GM12878 (cell line): ENCODE data around the gene ADGRF1. TPM values are rescaled to one million over a fixed set of nuclear protein-coding genes. Genes with fewer than 3 reads are reported as not detected.

ENCODE experiments used
- ATAC-seq: fragments of 200-7000 bp; cut with Tn5 transposase; 3 replicates; pipeline ENCODE4 v1.9.1; 2020; ENCODE audit warnings: mild to moderate bottlenecking, moderate library complexity
- BruUV-seq: library from RNA; stranded (reverse); fragments of 400-500 nt; replicated peaks from 2 replicates; lab custom pipeline; 2021; lab: Mats Ljungman, UMichigan
- CTCF ChIA-PET: fragments of 300-600 bp; sonication (Branson Sonifier 250); formaldehyde crosslinking; extraction: SDS; loops from one replicate; lab custom pipeline; 2021; ENCODE audit warnings: inconsistent platforms; lab: Yijun Ruan, JAX
- POLR2A ChIA-PET: fragments of 350-600 bp; formaldehyde crosslinking; extraction: SDS; loops from one replicate; lab custom pipeline; 2021; ENCODE audit warnings: inconsistent platforms; lab: Charles Lee
- RAD21 ChIA-PET: fragments of 300-600 bp; sonication (Branson Sonifier 250); formaldehyde crosslinking; loops from one replicate; lab custom pipeline; 2023; ENCODE audit warnings: antibody characterized with exemption; ENCODE audit not compliant: unreplicated experiment; lab: Charles Lee
- SMC1A ChIA-PET: fragments of 300-600 bp; sonication (Branson Sonifier 250); formaldehyde crosslinking; loops from one replicate; lab custom pipeline; 2023; ENCODE audit not compliant: unreplicated experiment, uncharacterized antibody; lab: Charles Lee
- DNase-seq: peaks from one replicate; pipeline ENCODE4 v3.0.0-alpha.2; 2011; ENCODE audit warnings: low read depth, low spot score
- FAIRE-seq: peaks from 3 replicates; lab custom pipeline; 2011; peaks lifted over from hg19 to GRCh38; lab: Jason Lieb, UNC
- H2AFZ ChIP-seq: 2 replicates; pipeline ENCODE4 v1.6.0; 2011; ENCODE audit warnings: low read depth, low read length, control low read depth; ENCODE audit not compliant: control insufficient read depth
- H3K27ac ChIP-seq: 2 replicates; pipeline ENCODE4 v1.5.1; 2011; ENCODE audit warnings: control low read depth; ENCODE audit not compliant: control insufficient read depth, insufficient read depth
- H3K27me3 ChIP-seq, 2 experiments: replicated peaks in 1 of 2; 2 replicates each; pipeline versions ENCODE4 v1.6.0 to v1.6.1; 2011; ENCODE audit warnings: low read length in 1 of 2; ENCODE audit not compliant: control insufficient read depth in 2 of 2, insufficient read depth in 2 of 2
- H3K36me3 ChIP-seq, 2 experiments: 2 replicates each; pipeline ENCODE4 v1.5.1; 2011; ENCODE audit warnings: low read length in 1 of 2; ENCODE audit not compliant: control insufficient read depth in 2 of 2, insufficient read depth in 2 of 2
- H3K4me1 ChIP-seq: 2 replicates; pipeline ENCODE4 v1.6.1; 2011; ENCODE audit warnings: mild to moderate bottlenecking, low read length, moderate library complexity, mixed read lengths; ENCODE audit not compliant: control insufficient read depth, insufficient read depth
- H3K4me2 ChIP-seq: 2 replicates; pipeline ENCODE4 v1.6.0; 2011; ENCODE audit warnings: control low read depth; ENCODE audit not compliant: control insufficient read depth, insufficient read depth
- H3K4me3 ChIP-seq: fragments of 200-600 bp; sonication (generic); 2 replicates; pipeline ENCODE4 v1.5.1; 2016
- H3K79me2 ChIP-seq: 2 replicates; pipeline ENCODE4 v1.6.0; 2011; ENCODE audit warnings: low read length; ENCODE audit not compliant: control insufficient read depth, insufficient read depth
- H3K9ac ChIP-seq: 2 replicates; pipeline ENCODE4 v1.8.0; 2011; ENCODE audit warnings: low read length, control low read depth, mixed read lengths; ENCODE audit not compliant: control insufficient read depth, insufficient read depth
- H3K9me3 ChIP-seq: replicated peaks from 3 replicates; pipeline ENCODE4 v1.5.1; 2011; ENCODE audit warnings: mild to moderate bottlenecking, low read length; ENCODE audit not compliant: control insufficient read depth, insufficient read depth
- H4K20me1 ChIP-seq: 2 replicates; pipeline ENCODE4 v1.6.0; 2011; ENCODE audit not compliant: control insufficient read depth, insufficient read depth
- BHLHE40 ChIP-seq, 2 experiments: fragments of 450-650 bp in 1 of 2; IDR thresholded peaks; 2 replicates each; pipeline ENCODE4 v1.6.1; 2011 to 2017; ENCODE audit warnings: low read depth in 2 of 2, borderline replicate concordance in 1 of 2, improper control_type of control experiment in 1 of 2, low read length in 1 of 2, mild to moderate bottlenecking in 1 of 2
- EZH2 ChIP-seq: IDR thresholded peaks from 2 replicates; pipeline ENCODE4 v1.6.1; 2012; ENCODE audit warnings: low read depth, mild to moderate bottlenecking, control low read depth, inconsistent platforms, low read length, borderline replicate concordance; ENCODE audit not compliant: control insufficient read depth
- FOXK2 ChIP-seq: fragments of 450-650 bp; IDR thresholded peaks from 2 replicates; pipeline ENCODE4 v1.6.1; 2017; ENCODE audit warnings: mild to moderate bottlenecking, moderate library complexity
- IRF4 ChIP-seq: IDR thresholded peaks from 2 replicates; pipeline ENCODE4 v1.6.1; 2011; ENCODE audit warnings: low read depth, low read length
- MEF2B ChIP-seq: fragments of 450-650 bp; IDR thresholded peaks from 2 replicates; pipeline ENCODE4 v1.6.1; 2018; ENCODE audit warnings: mild to moderate bottlenecking, moderate library complexity; ENCODE audit not compliant: partially characterized antibody, poor library complexity, severe bottlenecking
- NFIC ChIP-seq: IDR thresholded peaks from 2 replicates; pipeline ENCODE4 v1.6.1; 2012; ENCODE audit warnings: low read depth, mild to moderate bottlenecking, inconsistent platforms, low read length, moderate library complexity
- NFXL1 ChIP-seq: fragments of 450-650 bp; IDR thresholded peaks from 2 replicates; pipeline ENCODE4 v1.6.1; 2017; ENCODE audit warnings: antibody characterized with exemption, mild to moderate bottlenecking, borderline replicate concordance
- NR2F1 ChIP-seq: fragments of 450-650 bp; conservative IDR thresholded peaks from 2 replicates; pipeline ENCODE4 v1.6.1; 2017; ENCODE audit warnings: mild to moderate bottlenecking
- PAX8 ChIP-seq: fragments of 450-650 bp; IDR thresholded peaks from 2 replicates; pipeline ENCODE4 v1.6.1; 2017; ENCODE audit warnings: mild to moderate bottlenecking, moderate library complexity
- RB1 ChIP-seq: fragments of 450-650 bp; formaldehyde crosslinking; IDR thresholded peaks from 2 replicates; pipeline ENCODE4 v1.6.1; 2017; ENCODE audit warnings: mild to moderate bottlenecking, borderline replicate concordance
- RBBP5 ChIP-seq: fragments of 200-600 bp; sonication (generic); conservative IDR thresholded peaks from 2 replicates; pipeline ENCODE4 v1.6.1; 2016
- RFX5 ChIP-seq: IDR thresholded peaks from 2 replicates; pipeline ENCODE4 v1.6.1; 2011; ENCODE audit warnings: low read depth, low read length, improper control_type of control experiment
- RUNX3 ChIP-seq: IDR thresholded peaks from 2 replicates; pipeline ENCODE4 v1.6.1; 2012; ENCODE audit warnings: low read length, inconsistent platforms
- SREBF2 ChIP-seq: IDR thresholded peaks from 2 replicates; pipeline ENCODE4 v1.6.1; 2012; ENCODE audit warnings: mild to moderate bottlenecking, low read length
- TAF1 ChIP-seq: IDR thresholded peaks from 2 replicates; pipeline ENCODE4 v1.6.1; 2011; ENCODE audit warnings: mild to moderate bottlenecking, low read depth, low read length, borderline replicate concordance
- TCF7 ChIP-seq: IDR thresholded peaks from 2 replicates; pipeline ENCODE4 v1.6.1; 2014; ENCODE audit warnings: antibody characterized with exemption, borderline replicate concordance
- YBX1 ChIP-seq: fragments of 450-650 bp; IDR thresholded peaks from 2 replicates; pipeline ENCODE4 v1.6.1; 2016; ENCODE audit warnings: antibody characterized with exemption
- ZBED1 ChIP-seq: IDR thresholded peaks from 2 replicates; pipeline ENCODE4 v1.6.1; 2016; ENCODE audit warnings: borderline replicate concordance
- WGBS: methylation state at CpG from one replicate; pipeline ENCODE4 v1.1.6; 2016; ENCODE audit warnings: low lambda C conversion rate; ENCODE audit not compliant: insufficient replicate concordance, insufficient coverage; ENCODE audit errors: missing lambda C conversion rate; 5-methylcytosine and 5-hydroxymethylcytosine counted together
- in situ Hi-C: fragments of 300-500 bp; cut with MboI; formaldehyde crosslinking; loops from 9 replicates; pipeline ENCODE4 v1.14.3; 2018; ENCODE audit warnings: mixed read lengths
- intact Hi-C: fragments of 100-400 bp; cut with micrococcal nuclease; formaldehyde crosslinking; loops from one replicate; pipeline ENCODE4 v1.14.2; 2022; ENCODE audit not compliant: unreplicated experiment
- polyA plus RNA-seq, 11 experiments: library from polyadenylated mRNA; depleted of rRNA in 4 of 11; unstranded in 6 of 11; stranded (reverse) in 5 of 11; fragments of >200 nt; fragmentation: Nextera tagmentation in 4 of 11; fragmentation: Illumina TruSeq in 1 of 11; extraction: Ambion mirVana in 4 of 11; extraction: Trizol in 1 of 11; gene quantifications; 1 replicate in 1 of 11; 2 replicates in 10 of 11; pipeline versions ENCODE4 v1.2.1 to v1.2.3, GENCODE V29; 2011 to 2016; ENCODE audit warnings: inconsistent platforms in 2 of 11, missing spikeins in 2 of 11, low read depth in 1 of 11
- total RNA-seq, 4 experiments: library from RNA; depleted of rRNA in 3 of 4; stranded (reverse); fragments of >200 nt in 3 of 4; fragmentation: Illumina TruSeq in 1 of 4; extraction: Trizol in 1 of 4; gene quantifications; 2 replicates each; pipeline versions ENCODE4 v1.2.1 to v1.2.3, GENCODE V29; 2013 to 2021
- TF ChIP-seq, protein P1 (sequence below): fragments of 450-650 bp; IDR thresholded peaks from 2 replicates; pipeline ENCODE4 v1.6.1; 2017; ENCODE audit warnings: mild to moderate bottlenecking
- TF ChIP-seq, protein P2 (sequence below): IDR thresholded peaks from 2 replicates; pipeline ENCODE4 v1.6.1; 2012; ENCODE audit warnings: low read depth, low read length, improper control_type of control experiment

The ADGRF1 gene
- total and polyA plus RNA-seq, 10 of the 15 experiments (the other 5 are each of a cell fraction or from before 2014, with no cell fraction given) = 0.05 TPM; not detected in 9

DNA sequence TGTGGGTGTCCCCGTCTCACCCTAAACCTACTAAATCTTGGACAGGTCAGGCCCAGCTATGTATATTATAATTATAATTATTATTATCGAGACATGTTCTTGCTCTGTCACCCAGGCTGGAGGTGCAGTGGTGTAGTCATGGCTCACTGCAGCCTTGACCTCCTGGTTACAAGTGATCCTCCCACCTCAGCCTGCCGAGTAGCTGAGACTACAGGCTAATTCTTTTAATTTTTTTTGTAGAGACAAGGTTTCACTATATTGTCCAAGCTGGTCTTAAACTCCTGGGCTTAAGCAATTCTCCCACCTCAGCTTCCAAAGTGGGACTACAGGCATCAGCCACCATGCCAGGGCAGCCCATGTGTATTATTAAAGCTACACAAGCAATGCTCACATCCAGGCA is 10.5 kb downstream of the ADGRF1 start:
- no peaks in the 10 kb centered on the region for H4K20me1 ChIP-seq
- no peaks in the 10 kb centered on the region for H3K27me3 ChIP-seq
- intact Hi-C loops (no loop called here), in situ Hi-C loops (no loop called here)
- no peak overlapping the region for H3K27ac ChIP-seq
- no peak for ATAC-seq
- TF ChIP-seq RUNX3 = no peak
- TF ChIP-seq NFXL1 = no peak
- TF ChIP-seq, protein P1, sequence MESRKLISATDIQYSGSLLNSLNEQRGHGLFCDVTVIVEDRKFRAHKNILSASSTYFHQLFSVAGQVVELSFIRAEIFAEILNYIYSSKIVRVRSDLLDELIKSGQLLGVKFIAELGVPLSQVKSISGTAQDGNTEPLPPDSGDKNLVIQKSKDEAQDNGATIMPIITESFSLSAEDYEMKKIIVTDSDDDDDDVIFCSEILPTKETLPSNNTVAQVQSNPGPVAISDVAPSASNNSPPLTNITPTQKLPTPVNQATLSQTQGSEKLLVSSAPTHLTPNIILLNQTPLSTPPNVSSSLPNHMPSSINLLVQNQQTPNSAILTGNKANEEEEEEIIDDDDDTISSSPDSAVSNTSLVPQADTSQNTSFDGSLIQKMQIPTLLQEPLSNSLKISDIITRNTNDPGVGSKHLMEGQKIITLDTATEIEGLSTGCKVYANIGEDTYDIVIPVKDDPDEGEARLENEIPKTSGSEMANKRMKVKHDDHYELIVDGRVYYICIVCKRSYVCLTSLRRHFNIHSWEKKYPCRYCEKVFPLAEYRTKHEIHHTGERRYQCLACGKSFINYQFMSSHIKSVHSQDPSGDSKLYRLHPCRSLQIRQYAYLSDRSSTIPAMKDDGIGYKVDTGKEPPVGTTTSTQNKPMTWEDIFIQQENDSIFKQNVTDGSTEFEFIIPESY = no peak
- TF ChIP-seq RFX5 = no peak
- TF ChIP-seq NR2F1 = no peak
- TF ChIP-seq IRF4 = no peak
- TF ChIP-seq PAX8 = no peak
- TF ChIP-seq EZH2 = no peak
- TF ChIP-seq TAF1 = no peak
- no peak for TF ChIP-seq FOXK2
- TF ChIP-seq RBBP5 = no peak
- TF ChIP-seq, protein P2, sequence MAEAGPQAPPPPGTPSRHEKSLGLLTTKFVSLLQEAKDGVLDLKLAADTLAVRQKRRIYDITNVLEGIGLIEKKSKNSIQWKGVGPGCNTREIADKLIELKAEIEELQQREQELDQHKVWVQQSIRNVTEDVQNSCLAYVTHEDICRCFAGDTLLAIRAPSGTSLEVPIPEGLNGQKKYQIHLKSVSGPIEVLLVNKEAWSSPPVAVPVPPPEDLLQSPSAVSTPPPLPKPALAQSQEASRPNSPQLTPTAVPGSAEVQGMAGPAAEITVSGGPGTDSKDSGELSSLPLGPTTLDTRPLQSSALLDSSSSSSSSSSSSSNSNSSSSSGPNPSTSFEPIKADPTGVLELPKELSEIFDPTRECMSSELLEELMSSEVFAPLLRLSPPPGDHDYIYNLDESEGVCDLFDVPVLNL = no peak
- TF ChIP-seq YBX1 = no peak
- TF ChIP-seq TCF7 = no peak
- no peak for TF ChIP-seq SREBF2
- TF ChIP-seq MEF2B = no peak
- TF ChIP-seq BHLHE40 (IDR thresholded peaks at IDR 0.05; ENCODE audit: borderline replicate concordance in 1 of 2, low read depth in 2 of 2, low read length in 1 of 2) = no peak
- no peak for TF ChIP-seq NFIC
- no peak for TF ChIP-seq ZBED1
- no peak for TF ChIP-seq RB1
- ChIA-PET RAD21 (no interaction called here), POLR2A (interaction anchor here (0.6 kb wide), 1 partner anchor 902 kb away, joined by 4 read pairs; no protein-coding TSS in a partner anchor), SMC1A (no interaction called here), CTCF (interaction anchor here (0.7 to 1.4 kb wide), 2 partner anchors 35 to 183 kb away, joined by 3 read pairs; no protein-coding TSS in a partner anchor)
- H3K9me3 ChIP-seq = no peaks in the 10 kb centered on the region
- no peak overlapping the region for H3K4me2 ChIP-seq
- H3K36me3 ChIP-seq = no peaks in the 10 kb centered on the region
- H2AFZ ChIP-seq = no peak overlapping the region
- H3K4me1 ChIP-seq = no peaks in the 10 kb centered on the region
- no peaks in the 10 kb centered on the region for H3K79me2 ChIP-seq
- 10% methylated on average over 3 of the region's 3 CpGs for WGBS
- no peak overlapping the region for H3K9ac ChIP-seq
- no peak for DNase-seq
- BruUV-seq = no TSS peak
- no peak for FAIRE-seq
- no peak overlapping the region for H3K4me3 ChIP-seq
